ENCODE results near the gene RABAC1. TPM values are rescaled to one million over a fixed set of nuclear protein-coding genes. Genes with fewer than 3 reads are reported as not detected.

RABAC1 gene
- total RNA-seq, 1 donor: 117 TPM

- TF ChIP-seq CTCF (IDR thresholded peaks at IDR 0.05; ENCODE audit: extremely low read depth, low read depth, low read length): peak; percentile 14
- Histone ChIP-seq H3K4me3 (ENCODE audit: insufficient read depth, low read length) (no peak overlapping the region), H3K27me3 (ENCODE audit: insufficient read depth, low read length) (peaks cover 14% of the 10 kb centered on the region), H3K27ac (ENCODE audit: low read depth, low read length) (no peak overlapping the region), H3K9me3 (ENCODE audit: low read depth, low read length) (no peaks in the 10 kb centered on the region), H3K4me2 (ENCODE audit: insufficient read depth, low read length) (no peak overlapping the region), H2AFZ (ENCODE audit: low read length) (no peak overlapping the region), H3K79me2 (ENCODE audit: insufficient read depth, low read length) (no peaks in the 10 kb centered on the region), H4K20me1 (ENCODE audit: insufficient read depth, low read length) (peaks cover 4% of the 10 kb centered on the region), H3K36me3 (ENCODE audit: insufficient read depth, low read length) (no peaks in the 10 kb centered on the region), H3K4me1 (ENCODE audit: insufficient read depth, low read length) (peaks cover 17% of the 10 kb centered on the region)
- DNase-seq (ENCODE audit: insufficient read length, low spot score, missing footprints): peak; percentile 88
Measured at GRCh38 chr19:41937525-41938468, 21.3 kb downstream of the RABAC1 start.

GRCh38 chr19:41936961-41937360 lies 22.2 kb downstream of the RABAC1 start:
- Histone ChIP-seq H3K79me2 (ENCODE audit: insufficient read depth, low read length) (no peaks in the 10 kb centered on the region), H3K4me1 (ENCODE audit: insufficient read depth, low read length) (peaks cover 22% of the 10 kb centered on the region), H3K27me3 (ENCODE audit: insufficient read depth, low read length) (peaks cover 21% of the 10 kb centered on the region)

GRCh38 chr19:41936416-41936850 lies 22.7 kb downstream of the RABAC1 start:
- Histone ChIP-seq H3K4me1 (ENCODE audit: insufficient read depth, low read length) (peaks cover 22% of the 10 kb centered on the region), H3K4me3 (ENCODE audit: insufficient read depth, low read length) (peak overlapping the region; percentile 16), H3K79me2 (ENCODE audit: insufficient read depth, low read length) (no peaks in the 10 kb centered on the region), H3K9me3 (ENCODE audit: low read depth, low read length) (no peaks in the 10 kb centered on the region), H3K27me3 (ENCODE audit: insufficient read depth, low read length) (peaks cover 25% of the 10 kb centered on the region), H3K4me2 (ENCODE audit: insufficient read depth, low read length) (peak overlapping the region; percentile 58), H3K36me3 (ENCODE audit: insufficient read depth, low read length) (no peaks in the 10 kb centered on the region), H2AFZ (ENCODE audit: low read length) (no peak overlapping the region), H3K27ac (ENCODE audit: low read depth, low read length) (peak overlapping the region; percentile 3), H4K20me1 (ENCODE audit: insufficient read depth, low read length) (peaks cover 4% of the 10 kb centered on the region)
- no peak for TF ChIP-seq CTCF (IDR thresholded peaks at IDR 0.05; ENCODE audit: extremely low read depth, low read depth, low read length)
- DNase-seq (ENCODE audit: insufficient read length, low spot score, missing footprints): peak; percentile 97

More at GRCh38 chr19:41936961-41937360, 22.2 kb downstream of the RABAC1 start:
- peak overlapping the region; percentile 3 for H3K27ac ChIP-seq (ENCODE audit: low read depth, low read length)
- H4K20me1 ChIP-seq (ENCODE audit: insufficient read depth, low read length): peaks cover 4% of the 10 kb centered on the region
- peak overlapping the region; percentile 16 for H3K4me3 ChIP-seq (ENCODE audit: insufficient read depth, low read length)
- no peak for TF ChIP-seq CTCF (IDR thresholded peaks at IDR 0.05; ENCODE audit: extremely low read depth, low read depth, low read length)
- DNase-seq (ENCODE audit: insufficient read length, low spot score, missing footprints): no peak
- H3K9me3 ChIP-seq (ENCODE audit: low read depth, low read length): no peaks in the 10 kb centered on the region
- peak overlapping the region; percentile 58 for H3K4me2 ChIP-seq (ENCODE audit: insufficient read depth, low read length)
- H2AFZ ChIP-seq (ENCODE audit: low read length): no peak overlapping the region
- no peaks in the 10 kb centered on the region for H3K36me3 ChIP-seq (ENCODE audit: insufficient read depth, low read length)

GRCh38 chr19:41935760-41936415 lies 23.2 kb downstream of the RABAC1 start:
- Histone ChIP-seq H2AFZ (ENCODE audit: low read length) (no peak overlapping the region), H3K27me3 (ENCODE audit: insufficient read depth, low read length) (peaks cover 31% of the 10 kb centered on the region)
- peak; percentile 94 for DNase-seq (ENCODE audit: insufficient read length, low spot score, missing footprints)

More at GRCh38 chr19:41935760-41936415, 23.2 kb downstream of the RABAC1 start:
- Histone ChIP-seq H3K9me3 (ENCODE audit: low read depth, low read length) (no peaks in the 10 kb centered on the region), H4K20me1 (ENCODE audit: insufficient read depth, low read length) (peaks cover 4% of the 10 kb centered on the region), H3K27ac (ENCODE audit: low read depth, low read length) (no peak overlapping the region), H3K79me2 (ENCODE audit: insufficient read depth, low read length) (no peaks in the 10 kb centered on the region), H3K4me2 (ENCODE audit: insufficient read depth, low read length) (peak overlapping the region; percentile 58), H3K36me3 (ENCODE audit: insufficient read depth, low read length) (no peaks in the 10 kb centered on the region), H3K4me3 (ENCODE audit: insufficient read depth, low read length) (peak overlapping the region; percentile 41), H3K4me1 (ENCODE audit: insufficient read depth, low read length) (peaks cover 22% of the 10 kb centered on the region)
- no peak for TF ChIP-seq CTCF (IDR thresholded peaks at IDR 0.05; ENCODE audit: extremely low read depth, low read depth, low read length)

Data from osteoblast (primary cell).